ENCODE data around the gene REEP6.

Gene REEP6

DNA sequence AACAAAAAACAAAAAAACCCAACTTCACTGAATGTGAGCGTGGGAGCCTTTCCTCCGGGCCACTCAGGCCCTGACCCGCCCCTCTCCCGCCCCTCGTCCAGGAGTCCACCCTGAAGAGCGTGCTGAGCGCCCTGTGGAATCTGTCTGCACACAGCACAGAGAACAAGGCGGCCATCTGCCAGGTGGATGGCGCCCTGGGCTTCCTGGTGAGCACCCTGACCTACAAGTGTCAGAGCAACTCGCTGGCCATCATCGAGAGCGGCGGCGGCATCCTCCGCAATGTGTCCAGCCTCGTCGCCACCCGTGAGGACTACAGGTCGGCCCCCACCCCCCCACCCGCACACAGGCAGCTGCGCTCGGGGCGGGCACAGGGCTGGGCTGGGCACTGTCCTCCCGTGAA lies 29.1 kb upstream of the REEP6 start:
- Histone ChIP-seq H3K4me3 (replicated peaks; ENCODE audit: insufficient read depth, low read length) (no peak overlapping the region), H3K27me3 (ENCODE audit: insufficient read depth, poor library complexity, severe bottlenecking) (peaks cover 23% of the 10 kb centered on the region), H3K27ac (replicated peaks) (no peak overlapping the region)
- no peak for TF ChIP-seq GABPA (IDR thresholded peaks at IDR 0.05; ENCODE audit: low read depth)
- TF ChIP-seq, protein P1, sequence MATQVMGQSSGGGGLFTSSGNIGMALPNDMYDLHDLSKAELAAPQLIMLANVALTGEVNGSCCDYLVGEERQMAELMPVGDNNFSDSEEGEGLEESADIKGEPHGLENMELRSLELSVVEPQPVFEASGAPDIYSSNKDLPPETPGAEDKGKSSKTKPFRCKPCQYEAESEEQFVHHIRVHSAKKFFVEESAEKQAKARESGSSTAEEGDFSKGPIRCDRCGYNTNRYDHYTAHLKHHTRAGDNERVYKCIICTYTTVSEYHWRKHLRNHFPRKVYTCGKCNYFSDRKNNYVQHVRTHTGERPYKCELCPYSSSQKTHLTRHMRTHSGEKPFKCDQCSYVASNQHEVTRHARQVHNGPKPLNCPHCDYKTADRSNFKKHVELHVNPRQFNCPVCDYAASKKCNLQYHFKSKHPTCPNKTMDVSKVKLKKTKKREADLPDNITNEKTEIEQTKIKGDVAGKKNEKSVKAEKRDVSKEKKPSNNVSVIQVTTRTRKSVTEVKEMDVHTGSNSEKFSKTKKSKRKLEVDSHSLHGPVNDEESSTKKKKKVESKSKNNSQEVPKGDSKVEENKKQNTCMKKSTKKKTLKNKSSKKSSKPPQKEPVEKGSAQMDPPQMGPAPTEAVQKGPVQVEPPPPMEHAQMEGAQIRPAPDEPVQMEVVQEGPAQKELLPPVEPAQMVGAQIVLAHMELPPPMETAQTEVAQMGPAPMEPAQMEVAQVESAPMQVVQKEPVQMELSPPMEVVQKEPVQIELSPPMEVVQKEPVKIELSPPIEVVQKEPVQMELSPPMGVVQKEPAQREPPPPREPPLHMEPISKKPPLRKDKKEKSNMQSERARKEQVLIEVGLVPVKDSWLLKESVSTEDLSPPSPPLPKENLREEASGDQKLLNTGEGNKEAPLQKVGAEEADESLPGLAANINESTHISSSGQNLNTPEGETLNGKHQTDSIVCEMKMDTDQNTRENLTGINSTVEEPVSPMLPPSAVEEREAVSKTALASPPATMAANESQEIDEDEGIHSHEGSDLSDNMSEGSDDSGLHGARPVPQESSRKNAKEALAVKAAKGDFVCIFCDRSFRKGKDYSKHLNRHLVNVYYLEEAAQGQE (IDR thresholded peaks at IDR 0.05; ENCODE audit: insufficient replicate concordance, low read depth): no peak
- TF ChIP-seq, protein P2, sequence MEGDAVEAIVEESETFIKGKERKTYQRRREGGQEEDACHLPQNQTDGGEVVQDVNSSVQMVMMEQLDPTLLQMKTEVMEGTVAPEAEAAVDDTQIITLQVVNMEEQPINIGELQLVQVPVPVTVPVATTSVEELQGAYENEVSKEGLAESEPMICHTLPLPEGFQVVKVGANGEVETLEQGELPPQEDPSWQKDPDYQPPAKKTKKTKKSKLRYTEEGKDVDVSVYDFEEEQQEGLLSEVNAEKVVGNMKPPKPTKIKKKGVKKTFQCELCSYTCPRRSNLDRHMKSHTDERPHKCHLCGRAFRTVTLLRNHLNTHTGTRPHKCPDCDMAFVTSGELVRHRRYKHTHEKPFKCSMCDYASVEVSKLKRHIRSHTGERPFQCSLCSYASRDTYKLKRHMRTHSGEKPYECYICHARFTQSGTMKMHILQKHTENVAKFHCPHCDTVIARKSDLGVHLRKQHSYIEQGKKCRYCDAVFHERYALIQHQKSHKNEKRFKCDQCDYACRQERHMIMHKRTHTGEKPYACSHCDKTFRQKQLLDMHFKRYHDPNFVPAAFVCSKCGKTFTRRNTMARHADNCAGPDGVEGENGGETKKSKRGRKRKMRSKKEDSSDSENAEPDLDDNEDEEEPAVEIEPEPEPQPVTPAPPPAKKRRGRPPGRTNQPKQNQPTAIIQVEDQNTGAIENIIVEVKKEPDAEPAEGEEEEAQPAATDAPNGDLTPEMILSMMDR (IDR thresholded peaks at IDR 0.05; ENCODE audit: insufficient read depth, low read length): no peak
- TF ChIP-seq POLR2AphosphoS5 (IDR thresholded peaks at IDR 0.05; ENCODE audit: low read depth): no peak
- no peak for DNase-seq (ENCODE audit: low read depth in 1 of 2, low spot score in 1 of 2)

DNA sequence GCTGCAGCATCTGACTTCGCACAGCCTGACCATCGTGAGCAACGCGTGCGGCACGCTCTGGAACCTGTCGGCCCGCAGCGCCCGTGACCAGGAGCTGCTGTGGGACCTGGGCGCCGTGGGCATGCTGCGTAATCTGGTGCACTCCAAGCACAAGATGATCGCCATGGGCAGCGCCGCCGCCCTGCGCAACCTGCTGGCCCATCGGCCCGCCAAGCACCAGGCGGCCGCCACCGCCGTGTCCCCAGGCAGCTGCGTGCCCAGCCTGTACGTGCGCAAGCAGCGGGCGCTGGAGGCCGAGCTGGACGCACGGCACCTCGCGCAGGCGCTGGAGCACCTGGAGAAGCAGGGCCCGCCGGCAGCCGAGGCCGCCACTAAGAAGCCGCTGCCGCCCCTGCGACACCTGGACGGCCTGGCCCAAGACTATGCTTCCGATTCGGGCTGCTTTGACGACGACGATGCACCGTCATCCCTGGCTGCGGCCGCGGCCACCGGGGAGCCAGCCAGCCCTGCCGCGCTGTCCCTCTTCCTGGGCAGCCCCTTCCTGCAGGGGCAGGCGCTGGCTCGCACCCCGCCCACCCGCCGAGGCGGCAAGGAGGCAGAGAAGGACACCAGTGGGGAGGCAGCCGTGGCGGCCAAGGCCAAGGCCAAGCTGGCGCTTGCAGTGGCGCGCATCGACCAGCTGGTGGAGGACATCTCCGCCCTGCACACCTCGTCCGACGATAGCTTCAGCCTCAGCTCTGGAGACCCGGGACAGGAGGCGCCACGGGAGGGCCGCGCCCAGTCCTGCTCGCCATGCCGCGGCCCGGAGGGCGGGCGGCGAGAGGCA lies 25.6 kb upstream of the REEP6 start:
- Histone ChIP-seq H3K27me3 (ENCODE audit: insufficient read depth, poor library complexity, severe bottlenecking) (peaks cover 28% of the 10 kb centered on the region), H3K4me3 (replicated peaks; ENCODE audit: insufficient read depth, low read length) (no peak overlapping the region), H3K27ac (replicated peaks) (no peak overlapping the region)
- TF ChIP-seq, protein P2 (IDR thresholded peaks at IDR 0.05; ENCODE audit: insufficient read depth, low read length): peak; percentile 22
- TF ChIP-seq, protein P1 (IDR thresholded peaks at IDR 0.05; ENCODE audit: insufficient replicate concordance, low read depth): no peak
- TF ChIP-seq GABPA (IDR thresholded peaks at IDR 0.05; ENCODE audit: low read depth) (no peak), SPI1 (IDR thresholded peaks at IDR 0.05; ENCODE audit: borderline replicate concordance, low read depth) (no peak), POLR2AphosphoS5 (IDR thresholded peaks at IDR 0.05; ENCODE audit: low read depth) (no peak)
- DNase-seq (ENCODE audit: low read depth in 1 of 2, low spot score in 1 of 2): no peak

DNA sequence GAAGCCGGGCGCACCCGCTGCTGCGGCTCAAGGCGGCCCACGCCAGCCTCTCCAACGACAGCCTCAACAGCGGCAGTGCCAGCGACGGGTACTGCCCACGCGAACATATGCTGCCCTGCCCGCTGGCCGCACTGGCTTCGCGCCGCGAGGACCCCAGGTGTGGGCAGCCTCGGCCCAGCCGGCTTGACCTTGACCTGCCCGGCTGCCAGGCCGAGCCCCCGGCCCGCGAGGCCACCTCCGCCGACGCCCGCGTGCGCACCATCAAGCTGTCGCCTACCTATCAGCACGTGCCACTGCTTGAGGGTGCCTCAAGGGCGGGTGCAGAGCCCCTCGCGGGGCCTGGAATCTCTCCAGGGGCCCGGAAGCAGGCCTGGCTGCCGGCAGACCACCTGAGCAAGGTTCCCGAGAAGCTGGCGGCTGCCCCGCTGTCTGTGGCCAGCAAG lies 24.9 kb upstream of the REEP6 start:
- DNase-seq (ENCODE audit: low read depth in 1 of 2, low spot score in 1 of 2): no peak
- H3K27me3 ChIP-seq (ENCODE audit: insufficient read depth, poor library complexity, severe bottlenecking): peaks cover 35% of the 10 kb centered on the region
- no peak for TF ChIP-seq POLR2AphosphoS5 (IDR thresholded peaks at IDR 0.05; ENCODE audit: low read depth)
- TF ChIP-seq, protein P1 (IDR thresholded peaks at IDR 0.05; ENCODE audit: insufficient replicate concordance, low read depth): no peak
- TF ChIP-seq SPI1 (IDR thresholded peaks at IDR 0.05; ENCODE audit: borderline replicate concordance, low read depth): no peak
- TF ChIP-seq, protein P2 (IDR thresholded peaks at IDR 0.05; ENCODE audit: insufficient read depth, low read length): no peak
- no peak for TF ChIP-seq GABPA (IDR thresholded peaks at IDR 0.05; ENCODE audit: low read depth)
- no peak overlapping the region for H3K27ac ChIP-seq (replicated peaks)
- no peak overlapping the region for H3K4me3 ChIP-seq (replicated peaks; ENCODE audit: insufficient read depth, low read length)

Data from HL-60 (cell line).